ENCODE data around the gene CLTB.

GRCh38 chr5:176361437-176362232 lies 54.7 kb downstream of the CLTB start, which contains the start of gene KIAA1191:
- no peak for TF ChIP-seq CTCF (IDR thresholded peaks at IDR 0.05)
- peak; percentile 84 to 91 for TF ChIP-seq POLR2A (IDR thresholded peaks at IDR 0.05)
